Calu3 (cell line): Measurements from ENCODE around the gene BSDC1. TPM values are rescaled to one million over a fixed set of nuclear protein-coding genes. Genes with fewer than 3 reads are reported as not detected.

Experiments
- BruUV-seq: library from RNA; stranded (reverse); fragments of 400-500 nt; replicated peaks from 2 replicates; lab custom pipeline; 2021; lab: Mats Ljungman, UMichigan
- CTCF ChIA-PET: fragments of 300-600 bp; sonication (Branson Sonifier 250); formaldehyde crosslinking; loops from one replicate; lab custom pipeline; 2022; ENCODE audit warnings: antibody characterized with exemption; lab: Charles Lee
- DNase-seq: peaks from one replicate; pipeline ENCODE4 v3.0.0; 2022
- H3K27ac Mint-ChIP-seq: one replicate; pipeline ENCODE4 v1.8.0; 2022; ENCODE audit warnings: mixed read lengths; ENCODE audit not compliant: unreplicated experiment
- H3K27me3 Mint-ChIP-seq: one replicate; pipeline ENCODE4 v1.8.0; 2022; ENCODE audit warnings: mixed read lengths; ENCODE audit not compliant: unreplicated experiment
- H3K36me3 Mint-ChIP-seq: one replicate; pipeline ENCODE4 v1.8.0; 2022; ENCODE audit warnings: mild to moderate bottlenecking, moderate library complexity, mixed read lengths; ENCODE audit not compliant: insufficient read depth, unreplicated experiment
- H3K4me1 Mint-ChIP-seq: one replicate; pipeline ENCODE4 v1.8.0; 2022; ENCODE audit warnings: mild to moderate bottlenecking, low read depth, mixed read lengths; ENCODE audit not compliant: unreplicated experiment
- H3K4me3 Mint-ChIP-seq: one replicate; pipeline ENCODE4 v1.8.0; 2022; ENCODE audit warnings: mild to moderate bottlenecking, low read depth, moderate library complexity, mixed read lengths; ENCODE audit not compliant: unreplicated experiment
- H3K9me3 Mint-ChIP-seq: one replicate; pipeline ENCODE4 v1.8.0; 2022; ENCODE audit warnings: low read depth, mixed read lengths; ENCODE audit not compliant: unreplicated experiment
- intact Hi-C: fragments of 100-400 bp; cut with micrococcal nuclease; formaldehyde crosslinking; loops from one replicate; pipeline ENCODE4 v1.10.0; 2022; ENCODE audit not compliant: unreplicated experiment
- total RNA-seq: library from RNA; stranded (reverse); gene quantifications from 2 replicates; pipeline ENCODE4 v1.2.3, GENCODE V29; 2022
- TF ChIP-seq, protein P1 (sequence below): fragments of 200-600 bp; IDR thresholded peaks from one replicate; pipeline ENCODE4 v1.8.0; 2022; ENCODE audit warnings: antibody characterized with exemption; ENCODE audit not compliant: unreplicated experiment

The BSDC1 gene
- total RNA-seq, 1 experiment from 2014 or later = 49.4 TPM

DNA sequence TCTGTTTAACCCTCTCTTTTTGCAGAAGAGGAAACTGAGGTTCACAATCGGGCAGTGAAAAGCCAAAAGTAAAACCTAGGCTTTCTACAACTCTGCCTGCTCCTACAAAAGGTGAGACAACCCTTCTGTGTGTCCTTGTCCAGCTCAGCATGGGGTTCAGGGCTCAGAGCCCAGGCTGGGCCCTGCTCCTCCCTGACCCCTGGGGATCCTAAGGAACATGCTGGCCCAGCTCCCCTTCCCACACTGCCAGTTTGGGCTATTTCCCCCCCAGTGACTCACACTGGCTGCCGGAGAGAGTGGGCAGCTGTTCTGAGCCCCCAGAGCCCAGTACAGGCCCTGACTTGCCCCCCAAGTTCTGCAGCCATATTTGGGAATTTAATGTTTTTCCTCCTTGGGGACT is 40.8 kb downstream of the BSDC1 start:
- no peak for DNase-seq
- H3K4me1 Mint-ChIP-seq = peaks cover 13% of the 10 kb centered on the region
- peak overlapping the region; percentile 70 for H3K4me3 Mint-ChIP-seq
- peak overlapping the region; percentile 8 for H3K27ac Mint-ChIP-seq
- TF ChIP-seq, protein P1, sequence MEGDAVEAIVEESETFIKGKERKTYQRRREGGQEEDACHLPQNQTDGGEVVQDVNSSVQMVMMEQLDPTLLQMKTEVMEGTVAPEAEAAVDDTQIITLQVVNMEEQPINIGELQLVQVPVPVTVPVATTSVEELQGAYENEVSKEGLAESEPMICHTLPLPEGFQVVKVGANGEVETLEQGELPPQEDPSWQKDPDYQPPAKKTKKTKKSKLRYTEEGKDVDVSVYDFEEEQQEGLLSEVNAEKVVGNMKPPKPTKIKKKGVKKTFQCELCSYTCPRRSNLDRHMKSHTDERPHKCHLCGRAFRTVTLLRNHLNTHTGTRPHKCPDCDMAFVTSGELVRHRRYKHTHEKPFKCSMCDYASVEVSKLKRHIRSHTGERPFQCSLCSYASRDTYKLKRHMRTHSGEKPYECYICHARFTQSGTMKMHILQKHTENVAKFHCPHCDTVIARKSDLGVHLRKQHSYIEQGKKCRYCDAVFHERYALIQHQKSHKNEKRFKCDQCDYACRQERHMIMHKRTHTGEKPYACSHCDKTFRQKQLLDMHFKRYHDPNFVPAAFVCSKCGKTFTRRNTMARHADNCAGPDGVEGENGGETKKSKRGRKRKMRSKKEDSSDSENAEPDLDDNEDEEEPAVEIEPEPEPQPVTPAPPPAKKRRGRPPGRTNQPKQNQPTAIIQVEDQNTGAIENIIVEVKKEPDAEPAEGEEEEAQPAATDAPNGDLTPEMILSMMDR = no peak
- no peaks in the 10 kb centered on the region for H3K27me3 Mint-ChIP-seq
- CTCF ChIA-PET = interaction anchor here (0.5 kb wide), 1 partner anchor 257 kb away, joined by 3 read pairs; no protein-coding TSS in a partner anchor
- no peaks in the 10 kb centered on the region for H3K9me3 Mint-ChIP-seq
- BruUV-seq = no TSS peak
- H3K36me3 Mint-ChIP-seq = peaks cover 33% of the 10 kb centered on the region
- intact Hi-C loops = no loop called here

DNA sequence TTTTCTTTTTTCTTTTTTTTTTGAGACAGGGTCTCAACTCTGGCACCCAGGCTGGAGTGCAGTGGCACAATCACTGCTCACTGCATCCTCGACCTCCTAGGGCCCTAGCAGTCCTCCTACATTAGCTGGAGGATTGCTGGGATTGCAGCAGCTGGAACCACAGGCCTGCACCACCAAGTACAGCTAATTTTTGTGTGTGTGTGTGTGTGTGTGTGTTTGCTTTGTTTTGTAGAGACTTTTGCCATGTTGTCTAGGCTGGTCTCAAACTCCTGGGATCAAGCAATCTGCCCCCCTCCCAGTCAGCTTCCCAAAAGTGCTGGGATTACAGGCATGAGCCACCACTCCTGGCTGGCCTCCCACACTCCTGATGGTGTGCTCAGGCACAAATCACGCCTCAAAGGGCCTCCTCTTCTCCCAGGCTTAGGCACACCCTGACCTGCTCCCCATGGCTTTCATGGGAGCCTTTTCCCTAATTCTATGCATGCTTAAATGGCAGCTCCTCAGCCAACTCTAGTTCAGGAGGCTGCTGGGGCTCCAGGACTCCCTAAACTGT is 41.3 kb downstream of the BSDC1 start:
- H3K27me3 Mint-ChIP-seq = no peaks in the 10 kb centered on the region
- H3K4me1 Mint-ChIP-seq = peaks cover 13% of the 10 kb centered on the region
- TF ChIP-seq, protein P1 = no peak
- BruUV-seq = no TSS peak
- peak overlapping the region; percentile 35 for H3K27ac Mint-ChIP-seq
- DNase-seq = no peak
- peak overlapping the region; percentile 70 for H3K4me3 Mint-ChIP-seq
- intact Hi-C loops = no loop called here
- CTCF ChIA-PET = no interaction called here
- peaks cover 33% of the 10 kb centered on the region for H3K36me3 Mint-ChIP-seq
- H3K9me3 Mint-ChIP-seq = no peaks in the 10 kb centered on the region

DNA sequence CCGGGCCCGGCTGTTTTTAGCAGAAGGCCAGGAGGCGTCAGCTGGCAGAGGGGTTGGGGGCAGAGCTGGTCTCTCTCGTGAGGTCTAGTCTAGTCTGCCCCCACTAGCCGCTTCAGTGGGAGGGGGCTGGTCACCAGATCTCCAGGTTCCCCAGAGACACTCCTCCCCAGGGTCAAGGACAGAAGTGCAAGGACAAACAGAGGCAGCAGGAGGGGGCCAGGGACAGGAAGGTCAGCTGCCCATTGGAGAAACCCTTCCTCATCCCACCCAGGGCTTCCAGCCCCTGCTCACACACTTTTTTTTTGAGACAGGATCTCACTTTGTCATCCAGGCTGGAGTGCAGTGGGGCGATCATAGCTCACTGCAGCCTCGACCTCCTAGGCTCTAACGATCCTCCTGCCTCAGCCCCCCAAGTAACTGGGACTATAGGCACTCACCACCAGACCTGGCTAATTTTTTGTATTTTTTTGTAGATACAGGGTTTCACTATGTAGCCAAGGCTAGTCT is 41.9 kb downstream of the BSDC1 start:
- CTCF ChIA-PET = no interaction called here
- Mint-ChIP-seq H3K27me3 (no peaks in the 10 kb centered on the region), H3K36me3 (peaks cover 34% of the 10 kb centered on the region), H3K27ac (peak overlapping the region; percentile 35), H3K4me3 (peak overlapping the region; percentile 70), H3K4me1 (peaks cover 13% of the 10 kb centered on the region), H3K9me3 (no peaks in the 10 kb centered on the region)
- DNase-seq = no peak
- TF ChIP-seq, protein P1 = no peak
- intact Hi-C loops = no loop called here
- BruUV-seq = TSS peak; percentile 22

DNA sequence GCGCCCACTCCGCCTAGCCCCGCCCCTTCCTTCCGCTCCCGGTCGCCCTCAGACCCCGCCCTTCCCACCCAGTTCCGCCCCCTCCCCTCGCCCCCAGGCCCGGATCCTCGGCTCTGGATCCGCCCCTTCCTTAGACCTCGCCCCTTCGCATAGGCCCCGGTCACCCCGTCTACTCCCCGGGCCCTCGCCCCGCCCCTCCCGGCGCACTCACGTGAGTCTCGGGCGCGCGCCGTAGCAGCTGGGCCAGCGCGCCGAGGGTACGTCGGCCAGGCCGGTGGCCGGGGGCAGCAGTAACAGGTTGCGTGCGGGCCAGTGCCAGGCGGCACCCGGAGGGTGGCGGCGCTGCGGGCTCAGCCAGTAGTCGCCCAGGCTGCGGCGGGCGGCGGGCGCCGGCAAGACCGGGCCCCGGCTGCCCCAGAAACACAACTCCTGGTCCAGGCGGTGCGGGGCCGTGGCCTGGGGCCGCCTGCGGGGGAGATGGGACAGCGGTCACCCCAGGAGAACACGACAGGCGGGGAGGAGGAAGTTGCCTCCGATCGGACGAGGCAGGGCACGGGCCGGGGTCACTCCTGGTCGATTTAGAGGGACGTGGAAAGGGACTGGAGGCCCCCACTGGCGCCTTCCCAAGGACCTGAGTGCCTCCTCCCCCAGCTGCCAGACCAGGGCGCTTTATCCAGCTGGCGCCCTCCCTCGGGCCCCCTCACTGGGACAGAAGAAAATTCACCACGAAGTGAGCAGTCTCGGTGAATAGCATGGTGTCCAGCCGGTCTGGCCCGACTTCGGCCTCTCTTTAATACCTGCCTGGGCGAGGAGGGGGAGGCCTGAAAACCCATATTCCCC is 42.6 kb downstream of the BSDC1 start:
- Mint-ChIP-seq H3K27ac (peak overlapping the region; percentile 35), H3K27me3 (peaks cover under 1% of the 10 kb centered on the region), H3K4me3 (peak overlapping the region; percentile 70), H3K4me1 (peaks cover 16% of the 10 kb centered on the region), H3K36me3 (peaks cover 36% of the 10 kb centered on the region), H3K9me3 (no peaks in the 10 kb centered on the region)
- BruUV-seq = no TSS peak
- DNase-seq = peak; percentile 97
- TF ChIP-seq, protein P1 = no peak
- CTCF ChIA-PET = interaction anchor here (1.2 kb wide), 1 partner anchor 16 kb away, joined by 4 read pairs; the partner anchor contains the start of gene MARCKSL1
- intact Hi-C loops = no loop called here
